PFSK-1 (cell line): ENCODE measurements around the gene TENM3.

Experiments
- POLR2AphosphoS5 ChIP-seq: IDR thresholded peaks from 2 replicates; pipeline ENCODE4 v1.6.1; 2012; ENCODE audit warnings: low read depth, mild to moderate bottlenecking, control low read depth, low read length, moderate library complexity
- REST ChIP-seq, 2 experiments: IDR thresholded peaks; 2 replicates each; pipeline versions ENCODE4 v1.6.1 to v1.8.0; 2011 to 2012; ENCODE audit warnings: low read depth in 2 of 2, low read length in 2 of 2, control low read depth in 1 of 2, inconsistent platforms in 1 of 2, mild to moderate bottlenecking in 1 of 2, moderate library complexity in 1 of 2; ENCODE audit not compliant: insufficient read depth in 1 of 2
- SIN3A ChIP-seq: IDR thresholded peaks from 2 replicates; pipeline ENCODE4 v1.6.1; 2012; ENCODE audit warnings: mild to moderate bottlenecking, low read length, moderate library complexity, borderline replicate concordance; ENCODE audit not compliant: insufficient read depth
- TAF1 ChIP-seq: IDR thresholded peaks from 2 replicates; pipeline ENCODE4 v1.6.1; 2012; ENCODE audit warnings: low read length, control low read depth, borderline replicate concordance; ENCODE audit not compliant: insufficient read depth

DNA sequence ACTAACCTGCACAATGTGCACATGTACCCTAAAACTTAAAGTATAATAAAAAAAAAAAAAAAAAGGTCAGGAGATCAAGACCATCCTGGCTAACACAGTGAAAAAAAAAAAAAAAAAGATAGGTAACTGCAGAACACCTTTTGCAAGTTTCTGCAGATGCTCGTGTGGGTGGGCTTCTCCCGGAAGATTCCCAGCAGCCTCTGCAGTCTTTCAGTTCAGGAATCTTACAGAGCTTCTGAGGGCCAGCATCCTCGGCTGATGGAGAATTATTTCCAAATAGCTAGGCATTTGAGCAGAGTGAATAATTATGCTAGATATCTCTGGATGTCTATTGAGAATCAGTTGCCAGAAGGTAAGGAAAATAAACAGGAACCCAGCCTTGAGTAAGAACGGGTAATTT lies 373.3 kb downstream of the TENM3 start:
- TF ChIP-seq REST (IDR thresholded peaks at IDR 0.05; ENCODE audit: insufficient read depth in 1 of 2, low read depth in 2 of 2, low read length in 2 of 2) (no peak), POLR2AphosphoS5 (no peak), SIN3A (no peak), TAF1 (no peak)
